ENCODE data around the gene INA.

DNA sequence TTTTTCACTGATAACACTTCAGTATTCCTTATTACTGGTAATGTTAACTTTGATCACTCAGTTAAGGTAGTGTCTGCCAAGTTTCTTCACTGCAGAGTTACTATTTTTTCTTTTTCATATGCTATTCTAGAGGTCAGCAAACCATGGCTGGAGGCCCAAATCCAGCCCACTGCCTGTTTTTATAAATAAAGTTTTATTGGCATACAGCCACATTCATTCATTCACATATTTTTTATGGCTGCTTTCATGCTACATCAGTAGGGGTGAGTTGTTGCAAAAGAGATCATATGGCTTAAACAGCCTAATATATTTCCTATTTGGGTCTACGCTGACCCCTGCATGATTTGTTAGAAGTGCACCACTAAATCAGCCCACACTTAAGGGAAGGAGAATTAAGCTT, 20.3 kb upstream of the INA start:
- TF ChIP-seq POLR2A (IDR thresholded peaks at IDR 0.05) (no peak), CTCF (IDR thresholded peaks at IDR 0.05) (no peak)
